HS-27A (cell line): Measurements from ENCODE around the gene SFSWAP.
"Not testable (repeated sequence)": the region's sequence is repeated elsewhere in the genome, so short reads cannot be mapped to it uniquely, and the experiment has no call there.

ENCODE experiments used
- DNase-seq: peaks from one replicate; pipeline ENCODE4 v3.0.0-alpha.2; 2012; ENCODE audit warnings: low read depth, missing footprints

Gene SFSWAP

DNA sequence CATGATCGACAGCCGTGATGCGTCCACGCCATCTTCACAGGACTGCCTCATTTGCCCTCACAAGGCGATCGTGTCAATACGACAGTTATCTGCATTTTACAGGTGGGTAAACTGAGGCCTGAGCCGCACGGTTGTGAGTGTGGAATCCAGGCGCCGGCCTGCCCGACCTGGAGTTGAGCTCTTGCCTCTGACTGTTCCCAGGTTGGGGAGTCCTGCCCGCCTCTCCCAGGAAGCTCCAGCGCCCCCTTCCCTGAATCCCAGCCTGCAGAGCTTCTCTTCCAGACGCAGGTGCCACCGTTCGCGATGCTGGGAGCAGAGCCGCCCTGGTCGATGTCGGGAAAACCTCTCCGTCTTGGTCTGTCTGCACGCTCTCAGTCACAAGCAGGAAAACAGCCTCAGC, 31.1 kb upstream of the SFSWAP start:
- DNase-seq, result not testable (repeated sequence)

DNA sequence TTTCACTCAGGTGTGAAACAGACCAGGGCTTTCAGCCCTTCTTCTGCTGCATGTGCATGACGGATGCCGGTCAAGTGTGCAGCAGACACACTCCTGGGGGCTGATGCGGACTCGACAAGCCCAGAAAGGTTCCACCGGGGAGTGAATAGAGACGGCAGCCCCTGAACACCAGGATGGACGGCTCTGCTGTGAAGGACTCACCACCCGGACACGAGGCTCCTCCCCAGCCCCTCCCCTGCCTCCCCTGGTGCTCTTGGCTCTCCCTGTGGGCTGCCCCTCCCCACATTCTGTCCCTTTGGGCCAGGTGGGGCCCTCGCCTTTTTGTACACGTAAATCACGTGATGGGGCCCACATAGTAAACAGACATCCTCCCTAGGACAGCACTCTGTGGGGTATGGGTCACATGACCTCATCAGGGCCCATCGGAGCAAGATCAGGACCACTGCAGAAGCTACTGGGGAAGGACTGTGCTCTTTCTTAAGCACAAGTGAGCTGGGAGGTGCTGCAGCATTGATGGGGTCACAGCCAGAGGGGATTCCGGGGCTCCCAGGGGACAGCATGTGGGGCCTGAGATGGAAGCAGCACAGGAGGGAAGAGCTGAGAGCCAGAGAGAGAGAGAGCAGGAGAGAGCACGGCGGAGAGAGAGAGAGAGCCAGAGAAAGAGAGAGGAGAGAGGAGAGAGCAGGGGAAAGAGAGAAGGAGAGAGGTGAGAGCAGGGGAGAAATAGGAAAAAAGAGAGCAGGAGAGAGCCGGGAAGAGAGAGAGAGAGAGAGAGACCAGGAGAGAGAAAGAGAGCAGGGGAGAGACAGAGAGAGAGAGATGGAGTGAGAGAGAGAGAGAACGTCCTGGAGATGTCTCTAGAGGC, 30.3 kb upstream of the SFSWAP start:
- DNase-seq, result not testable (repeated sequence)

DNA sequence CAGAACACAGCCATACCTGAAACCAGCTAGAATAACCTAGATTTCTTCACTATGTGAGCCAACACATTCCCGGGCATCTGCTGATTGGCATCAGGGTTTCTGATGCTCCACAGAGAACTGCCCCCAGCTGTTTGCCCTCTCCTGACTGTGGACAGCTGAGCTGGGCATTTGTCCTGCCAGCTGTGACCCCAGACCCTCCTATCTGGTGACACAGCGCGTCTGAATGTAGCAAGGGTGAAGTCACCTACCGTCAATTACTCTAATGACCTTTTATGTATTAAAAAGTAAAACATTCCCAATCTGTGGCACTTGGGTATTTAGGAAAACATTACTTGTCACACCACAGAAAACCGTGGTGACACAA, 29.7 kb upstream of the SFSWAP start:
- no peak for DNase-seq

DNA sequence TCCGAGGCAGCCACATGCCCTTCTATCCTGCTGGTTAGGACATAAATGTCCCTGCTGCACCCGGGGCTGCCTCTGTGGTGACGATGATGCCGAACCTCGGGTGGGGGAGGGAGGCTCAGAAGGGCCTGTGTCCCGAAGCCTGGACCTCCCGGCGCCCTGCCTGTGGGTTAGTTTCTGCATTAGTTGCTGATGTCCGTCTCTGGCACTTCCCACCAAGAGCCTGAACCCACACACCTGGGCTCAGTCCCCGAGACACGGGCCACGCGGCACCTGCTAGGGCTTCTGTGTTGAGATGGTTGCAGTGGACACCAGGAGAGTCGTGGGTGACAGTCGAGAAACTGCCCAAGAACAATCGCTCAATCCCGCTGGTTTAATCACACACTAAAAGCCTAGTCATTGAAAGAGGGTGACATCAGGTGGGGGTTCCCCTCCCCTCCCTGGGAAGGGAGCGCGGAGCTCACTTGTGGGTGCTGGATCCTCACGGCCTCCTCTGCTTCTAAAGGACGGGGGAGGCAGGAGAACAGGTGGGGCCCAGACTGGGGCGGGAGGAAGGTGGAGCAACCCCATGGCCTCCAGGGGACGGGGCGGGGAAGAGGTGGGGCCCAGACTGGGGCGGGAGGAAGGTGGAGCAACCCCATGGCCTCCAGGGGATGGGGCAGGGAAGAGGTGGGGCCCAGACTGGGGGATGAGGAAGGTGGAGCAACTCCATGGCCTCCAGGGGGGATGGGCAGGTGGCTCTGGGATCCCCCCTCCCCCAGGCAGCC, 29.0 kb upstream of the SFSWAP start:
- not testable (repeated sequence) for DNase-seq

DNA sequence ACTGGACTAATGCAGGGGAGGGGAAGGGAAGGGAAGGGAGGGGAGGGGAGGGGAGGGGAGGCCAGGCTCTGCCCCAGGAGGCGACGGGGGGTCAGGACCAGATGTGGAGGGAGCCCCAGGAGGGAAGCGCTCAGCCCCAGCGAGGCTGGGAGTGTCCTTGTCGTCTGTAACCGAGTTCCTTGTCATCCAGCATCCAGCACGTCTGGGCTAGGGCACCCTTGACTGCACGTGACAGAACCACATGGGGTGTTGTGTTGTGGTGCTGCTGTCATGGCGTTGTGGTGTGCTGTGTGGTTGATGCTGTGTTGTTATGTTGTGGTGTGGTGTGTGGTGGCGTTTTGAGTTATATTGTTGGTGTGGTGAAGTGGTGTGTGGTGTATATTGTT, 28.4 kb upstream of the SFSWAP start:
- DNase-seq, result no peak

DNA sequence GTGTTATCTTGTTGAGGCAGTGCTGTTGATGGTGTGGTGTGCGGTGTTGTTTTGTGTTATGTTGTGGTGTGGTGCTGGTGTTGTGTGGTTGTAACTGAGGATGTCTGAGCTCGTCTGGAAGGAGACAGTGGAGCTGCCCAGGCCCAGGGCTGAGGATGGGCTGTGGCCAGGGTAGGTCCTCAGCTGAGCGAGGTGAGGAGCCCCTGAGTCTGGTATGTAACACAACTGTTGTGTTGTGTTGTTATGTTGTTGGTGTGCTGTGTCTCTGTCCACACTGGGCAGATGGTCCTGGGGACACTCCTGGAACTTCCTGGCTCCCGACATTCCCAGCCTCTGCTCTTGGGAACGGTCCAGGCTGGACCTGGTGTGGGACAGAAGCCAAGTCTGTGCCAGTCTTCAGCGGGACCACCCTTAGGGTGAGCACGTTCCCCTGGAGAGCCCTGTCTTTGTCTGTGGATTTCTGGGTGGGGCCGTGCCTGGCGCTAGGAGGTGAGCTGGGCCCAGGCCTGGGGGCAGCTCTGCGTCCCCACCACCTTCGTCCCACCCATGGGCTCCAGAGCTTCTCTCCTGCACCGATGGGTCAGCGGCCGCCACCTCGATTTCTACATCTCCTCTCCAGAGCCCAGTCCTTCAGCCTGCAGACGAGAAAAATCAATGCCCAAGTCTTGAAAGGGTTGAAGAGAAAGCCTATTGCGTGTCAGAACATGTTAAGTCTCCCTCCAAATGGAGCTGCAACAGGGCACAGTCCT, 27.4 kb upstream of the SFSWAP start:
- no peak for DNase-seq

DNA sequence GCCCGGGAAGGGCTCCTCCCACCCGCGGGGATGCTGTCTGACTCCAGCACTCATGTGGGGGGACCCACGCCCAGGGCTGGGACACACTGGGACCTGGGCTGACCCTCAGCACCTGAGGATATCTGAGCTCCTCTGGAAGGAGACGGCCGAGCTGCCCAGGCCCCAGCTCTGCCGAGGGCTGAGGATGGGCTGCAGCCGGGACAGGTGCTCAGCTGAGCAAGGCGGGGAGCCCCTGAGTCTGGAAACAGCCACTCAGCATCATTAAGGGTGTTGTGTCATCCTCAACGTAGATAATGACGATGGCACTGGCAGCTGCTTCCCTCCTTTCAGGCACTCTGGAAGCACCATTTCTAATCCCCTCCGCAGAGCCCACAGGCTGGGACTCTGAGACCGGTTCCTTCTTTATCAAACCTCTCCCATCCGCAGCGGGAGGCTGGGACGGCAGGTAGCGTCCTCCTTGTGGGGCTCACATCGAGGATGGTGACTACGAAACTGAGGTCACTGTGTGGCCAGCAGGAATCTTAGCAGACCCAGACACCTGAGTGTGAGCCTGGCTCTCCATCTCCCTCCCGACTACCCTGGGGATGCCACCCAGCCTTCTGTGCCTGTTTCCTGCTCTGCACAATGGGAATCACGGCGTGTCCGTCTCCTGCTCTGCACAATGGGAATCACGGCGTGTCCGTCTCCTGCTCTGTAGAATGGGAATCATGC, 26.7 kb upstream of the SFSWAP start:
- DNase-seq, result no peak

DNA sequence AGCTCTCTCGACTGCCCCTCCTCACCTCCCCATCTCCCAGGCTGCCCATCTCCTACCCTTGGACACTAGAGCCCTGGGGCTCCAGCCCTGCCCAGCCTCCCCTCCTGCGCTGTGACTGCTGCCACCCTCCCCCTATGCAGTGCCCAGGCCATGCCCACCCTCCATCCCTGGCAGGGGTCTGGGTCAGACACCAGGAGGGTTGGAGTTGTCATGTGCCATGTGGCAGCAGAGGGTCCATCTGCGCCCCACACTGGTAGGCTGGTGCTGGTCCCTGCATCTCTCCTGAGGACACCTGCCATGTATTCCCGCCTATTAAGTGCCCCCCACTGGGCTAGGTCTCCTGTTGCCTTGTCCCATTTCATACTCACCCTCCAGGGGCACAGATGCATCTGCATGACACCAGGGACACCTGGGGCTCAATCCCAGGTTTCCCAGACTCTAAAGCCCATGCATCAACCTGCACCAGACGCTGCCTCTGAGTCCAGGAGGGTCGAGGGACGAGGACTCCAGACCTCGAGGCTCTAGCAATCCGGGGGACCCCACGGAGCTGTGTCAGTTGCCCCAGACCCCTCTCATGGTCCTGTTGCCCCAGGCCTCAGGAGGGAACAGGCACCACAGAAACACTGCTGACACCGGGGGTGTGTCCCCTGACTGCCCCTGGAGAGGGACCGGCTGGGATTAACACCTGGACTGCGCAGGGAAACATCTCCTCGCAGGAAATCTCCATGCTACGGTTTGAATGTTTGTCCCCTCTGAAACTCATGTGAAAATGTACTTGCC, 23.4 kb upstream of the SFSWAP start:
- no peak for DNase-seq

DNA sequence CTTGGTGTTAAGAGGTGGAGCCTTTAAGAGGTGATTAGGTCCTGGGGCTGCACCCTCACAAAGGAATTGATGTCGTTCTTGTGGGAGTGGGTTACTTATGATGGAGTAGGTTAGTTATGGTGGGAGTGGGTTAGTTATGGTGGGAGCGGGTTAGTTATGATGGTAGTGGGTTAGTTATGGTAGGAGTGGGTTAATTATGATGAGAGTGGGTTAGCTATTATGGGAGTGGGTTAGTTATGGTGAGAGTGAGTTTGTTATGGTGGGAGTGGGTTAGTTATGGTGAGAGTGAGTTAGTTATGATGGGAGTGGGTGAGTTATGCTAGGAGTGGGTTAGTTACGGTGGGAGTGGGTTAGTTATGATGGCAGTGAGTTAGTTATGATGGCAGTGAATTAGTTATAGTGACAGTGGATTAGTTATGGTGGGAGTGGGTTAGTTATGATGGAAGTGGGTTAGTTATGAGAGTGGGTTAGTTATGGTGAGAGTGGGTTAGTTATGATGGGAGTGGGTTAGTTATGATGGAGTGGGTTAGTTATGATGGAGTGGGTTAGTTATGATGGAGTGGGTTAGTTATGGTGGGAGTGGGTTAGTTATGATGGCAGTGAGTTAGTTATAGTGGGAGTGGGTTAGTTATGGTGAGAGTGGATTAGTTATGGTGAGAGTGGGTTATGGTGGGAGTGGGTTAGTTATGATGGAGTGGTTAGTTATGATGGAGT, 22.6 kb upstream of the SFSWAP start:
- DNase-seq, result no peak

DNA sequence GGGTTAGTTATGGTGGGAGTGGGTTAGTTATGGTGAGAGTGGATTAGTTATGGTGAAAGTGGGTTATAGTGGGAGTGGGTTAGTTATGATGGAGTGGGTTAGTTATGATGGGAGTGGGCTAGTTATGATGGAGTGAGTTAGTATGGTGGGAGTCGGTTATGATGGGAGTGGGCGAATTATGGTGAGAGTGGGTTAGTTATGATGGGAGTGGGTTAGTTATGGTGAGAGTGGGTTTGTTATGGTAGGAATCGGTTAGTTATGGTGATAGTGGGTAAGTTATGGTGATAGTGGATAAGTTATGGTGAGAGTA, 22.1 kb upstream of the SFSWAP start:
- no peak for DNase-seq

DNA sequence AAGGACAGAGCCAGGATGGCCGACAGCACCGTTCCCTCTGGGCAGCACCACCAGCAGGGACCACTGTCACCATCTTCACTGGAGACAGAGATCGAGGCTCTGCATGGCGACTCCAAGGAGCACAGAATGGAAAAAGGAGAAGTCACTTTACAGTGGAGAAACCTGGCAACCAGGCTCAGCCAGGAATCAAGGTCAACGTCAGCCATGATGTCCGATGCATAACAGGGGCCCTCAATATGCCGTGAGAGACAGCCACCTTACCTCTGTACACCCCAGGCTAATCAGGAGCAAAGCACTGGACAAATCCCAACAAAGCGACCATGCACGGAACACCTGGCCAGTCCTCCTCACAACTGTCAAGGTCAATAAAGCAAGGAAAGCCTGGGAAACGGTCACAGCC, 20.6 kb upstream of the SFSWAP start:
- no peak for DNase-seq

DNA sequence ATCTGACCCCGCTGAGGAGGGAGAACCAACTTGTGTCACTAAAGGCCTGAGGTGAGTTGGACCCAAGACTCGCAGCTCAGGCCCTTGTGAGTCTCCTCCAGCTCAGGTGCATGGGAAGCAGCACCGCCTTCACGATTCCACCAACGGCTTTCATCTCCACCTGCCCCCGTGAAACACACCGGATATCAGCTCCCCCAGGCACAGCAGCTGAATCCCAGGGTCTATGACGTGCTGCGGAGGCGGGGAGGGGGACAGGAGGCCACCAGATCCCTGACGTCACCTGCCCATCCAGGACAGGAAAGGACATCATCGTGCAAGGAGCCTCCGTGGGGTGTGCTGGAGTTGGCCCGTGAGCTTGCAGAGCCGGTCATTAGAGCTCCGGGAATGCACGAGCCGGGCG, 18.5 kb upstream of the SFSWAP start:
- DNase-seq, result no peak

DNA sequence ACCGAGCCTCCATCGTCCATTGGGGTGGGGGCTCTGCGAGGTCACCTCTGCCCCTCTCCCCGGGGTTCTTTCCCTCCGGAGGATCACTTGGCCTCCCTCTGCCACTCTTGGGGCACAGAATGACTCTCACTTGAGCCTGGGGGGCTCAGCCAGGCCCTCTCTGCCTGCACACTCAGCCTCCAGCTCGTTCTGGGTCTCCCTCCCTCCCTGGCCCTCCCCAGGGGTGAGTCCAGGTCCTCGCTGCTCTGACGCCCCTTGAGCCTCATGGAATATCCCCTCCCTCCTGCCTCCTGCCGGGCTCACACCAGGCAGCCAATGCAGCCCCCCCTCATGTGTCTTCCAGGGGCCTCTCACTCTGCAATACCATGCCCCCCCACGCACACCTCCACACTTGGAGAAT, 17.7 kb upstream of the SFSWAP start:
- no peak for DNase-seq

DNA sequence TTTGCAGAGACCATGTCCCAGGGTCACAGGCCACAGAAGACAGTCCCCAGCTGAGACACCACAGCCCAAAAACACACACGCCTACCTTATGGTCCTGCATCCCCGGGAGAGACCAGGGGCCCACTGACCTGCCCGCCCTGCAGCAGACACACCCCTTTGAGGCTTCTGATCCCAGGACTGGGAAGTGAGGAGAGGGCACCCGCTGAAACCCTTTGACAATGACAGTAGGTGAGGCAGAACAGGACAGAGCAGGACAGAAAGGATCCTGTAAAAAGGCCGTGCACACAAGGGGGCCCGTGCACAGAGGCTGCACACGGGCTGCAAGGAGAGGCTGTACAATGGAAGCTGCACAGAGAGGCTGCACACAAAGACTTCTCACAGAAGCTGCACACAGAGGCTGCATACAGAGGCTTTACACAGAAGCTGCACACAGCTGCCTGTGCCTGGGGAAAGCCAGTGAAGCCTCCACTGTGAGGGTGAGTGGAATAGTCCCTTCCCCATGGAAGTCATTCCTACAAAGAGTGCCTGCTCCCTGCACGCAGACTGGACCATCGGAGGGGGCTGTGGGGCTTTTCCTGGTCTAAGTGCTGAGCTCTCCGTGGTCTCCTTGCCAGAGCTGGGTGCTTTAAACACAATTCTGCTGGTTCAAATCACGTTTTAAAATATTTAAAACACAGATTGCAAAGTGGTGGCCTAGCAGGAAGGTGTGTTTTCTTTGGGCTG, 16.6 kb upstream of the SFSWAP start:
- no peak for DNase-seq

DNA sequence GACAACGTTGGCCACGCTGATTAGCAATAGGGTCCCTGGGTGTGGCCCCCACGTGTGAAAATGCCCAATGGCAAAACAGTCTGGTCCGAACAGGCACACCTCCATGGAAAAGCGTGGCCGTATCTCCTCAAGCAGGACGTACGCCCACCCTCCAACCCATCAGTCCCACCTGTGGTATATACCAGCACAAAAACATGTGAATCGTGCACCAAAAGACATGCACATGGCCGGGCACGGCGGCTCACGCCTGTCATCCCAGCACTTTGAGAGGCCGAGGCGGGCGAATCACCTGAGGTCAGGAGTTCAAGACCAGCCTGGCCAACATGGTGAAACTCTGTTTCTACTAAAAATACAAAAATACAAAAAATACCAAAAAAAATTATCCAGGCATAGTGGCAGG, 14.9 kb upstream of the SFSWAP start:
- DNase-seq, result no peak

DNA sequence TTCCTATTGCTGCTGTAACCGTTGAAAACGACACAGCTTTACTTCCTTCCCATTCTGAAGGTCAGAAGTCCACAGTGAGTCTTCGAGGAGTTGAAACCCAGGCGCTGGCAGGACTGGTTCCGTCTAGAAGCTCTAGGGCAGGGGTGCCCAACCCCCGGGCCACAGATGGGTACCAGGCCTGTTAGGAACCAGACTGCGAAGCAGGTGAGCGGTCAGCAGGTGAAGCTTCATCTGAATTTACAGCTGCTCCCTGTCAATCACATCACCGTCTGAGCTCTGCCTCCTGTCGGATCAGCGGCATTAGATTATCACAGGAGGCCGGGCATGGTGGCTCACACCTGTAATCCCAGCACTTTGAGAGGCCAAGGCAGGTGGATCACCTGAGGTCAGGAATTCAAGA, 12.6 kb upstream of the SFSWAP start:
- no peak for DNase-seq

DNA sequence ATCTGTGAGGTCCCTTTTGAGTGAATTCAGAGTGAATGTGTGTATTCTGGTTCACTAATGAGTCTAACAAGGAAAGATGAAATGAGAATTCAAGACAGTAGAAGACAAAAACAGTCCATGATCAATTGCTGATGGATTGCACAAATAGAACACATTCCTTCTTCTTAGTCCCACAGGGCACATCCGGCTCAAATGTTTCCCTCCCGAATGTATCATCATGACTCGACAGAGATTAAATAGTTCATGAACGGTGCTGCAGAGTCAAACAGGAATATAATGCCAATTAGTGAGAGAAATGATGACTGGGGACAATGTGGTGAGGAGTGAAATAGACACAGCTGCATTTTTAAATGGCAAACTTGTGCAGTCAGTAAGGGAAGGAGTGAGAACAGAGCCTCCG, 11.5 kb upstream of the SFSWAP start:
- DNase-seq, result no peak

DNA sequence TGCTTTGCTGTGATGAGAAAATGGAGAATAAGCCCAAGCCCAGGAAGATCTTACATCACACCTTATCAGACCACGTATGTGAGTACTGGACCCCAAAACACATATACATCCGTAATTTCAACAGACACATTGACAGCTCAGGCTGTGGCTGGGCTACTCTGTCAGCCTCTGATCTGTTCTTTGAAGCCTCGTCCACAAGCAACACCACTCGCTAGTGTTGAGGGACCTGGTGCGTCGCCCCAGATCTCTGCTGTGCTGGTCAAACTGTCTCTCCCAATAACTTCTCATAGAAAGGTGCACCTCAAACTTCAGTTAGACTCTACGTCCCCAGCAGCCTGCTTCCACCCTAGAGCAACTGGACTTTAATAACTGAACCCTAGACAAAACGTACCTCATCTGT, 10.6 kb upstream of the SFSWAP start:
- DNase-seq, result no peak

DNA sequence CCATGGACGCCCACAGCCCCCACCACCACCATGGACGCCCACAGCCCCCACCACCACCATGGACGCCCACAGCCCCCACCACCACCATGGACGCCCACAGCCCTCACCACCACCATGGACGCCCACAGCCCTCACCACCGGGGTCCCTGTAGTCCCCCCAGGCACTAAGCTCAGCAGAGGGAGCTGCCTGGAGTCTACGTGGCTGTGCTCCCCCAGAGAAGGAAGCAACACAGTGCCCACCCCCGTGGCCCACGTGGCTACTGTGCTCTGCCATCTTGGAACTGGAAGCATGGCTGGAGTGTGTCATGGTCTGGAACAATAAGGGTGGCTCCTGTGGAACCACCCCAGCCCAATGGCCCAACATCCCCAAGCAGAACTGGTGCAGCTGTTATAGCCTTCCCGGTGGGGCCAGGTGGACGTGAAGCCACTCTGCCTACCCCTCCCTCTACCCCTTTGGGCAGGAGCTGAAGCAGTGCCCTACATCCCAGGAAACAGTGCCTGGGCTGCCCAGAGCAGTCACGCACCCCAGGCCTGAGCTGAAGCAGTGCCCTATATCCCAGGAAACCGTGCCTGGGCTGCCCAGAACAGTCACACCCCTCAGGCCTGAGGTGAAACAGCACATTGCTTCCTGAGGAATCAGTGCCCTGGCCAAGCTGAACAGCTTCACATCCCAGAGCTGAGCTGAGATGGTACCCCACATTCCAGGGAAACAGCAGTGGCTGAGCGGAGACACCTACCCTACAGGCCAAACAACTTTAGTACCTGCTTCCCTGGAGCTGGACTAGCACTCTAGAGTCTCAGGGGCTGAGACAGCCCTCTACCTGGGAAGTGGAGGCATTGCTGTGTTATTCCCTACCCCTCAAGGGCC, 9.0 kb upstream of the SFSWAP start:
- DNase-seq, result no peak

DNA sequence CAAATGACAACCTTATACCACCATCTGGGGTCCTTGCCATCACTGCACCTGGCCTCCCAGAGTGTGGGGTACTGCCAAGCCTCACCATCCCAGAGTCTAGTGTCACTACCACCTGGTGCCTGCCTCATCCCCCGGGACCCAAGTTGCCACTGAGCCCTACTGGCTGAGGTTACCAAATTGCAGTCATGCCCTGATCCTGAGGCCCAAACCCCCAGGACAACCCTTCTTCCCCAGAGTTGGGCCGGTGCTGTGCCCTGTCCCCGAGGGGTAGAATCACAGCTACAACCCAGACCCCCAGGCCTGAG, 8.4 kb upstream of the SFSWAP start:
- no peak for DNase-seq
